Brain microvascular endothelial cell (primary cell): ENCODE results near the gene FAM227B.

Experiments used
- DNase-seq: peaks from one replicate; pipeline ENCODE4 v3.0.0-alpha.2; 2020
- H3K27ac ChIP-seq: fragments of 250-450 bp; sonication (Bioruptor Pico); 2 replicates; pipeline ENCODE4 v1.5.1; 2020; ENCODE audit warnings: mild to moderate bottlenecking, moderate library complexity
- H3K27me3 ChIP-seq: fragments of 250-450 bp; sonication (Bioruptor Pico); replicated peaks from 2 replicates; pipeline ENCODE4 v1.5.1; 2020; ENCODE audit warnings: mild to moderate bottlenecking
- H3K36me3 ChIP-seq: fragments of 250-450 bp; sonication (Bioruptor Pico); replicated peaks from 2 replicates; pipeline ENCODE4 v1.5.1; 2020; ENCODE audit warnings: mild to moderate bottlenecking
- H3K4me3 ChIP-seq: 2 replicates; pipeline ENCODE4 v1.5.1; 2011; ENCODE audit warnings: low read depth, mild to moderate bottlenecking, control low read depth, low read length, moderate library complexity
- in situ Hi-C: cut with HindIII; loops from 2 replicates; pipeline ENCODE4 v1.10.0; 2017; ENCODE audit warnings: low sequenced_read_pairs, low pct_ligation_motif_present
- TF ChIP-seq, protein P1 (sequence below): IDR thresholded peaks from 2 replicates; pipeline ENCODE4 v1.5.1; 2011; ENCODE audit warnings: low read depth, mild to moderate bottlenecking, moderate library complexity, low read length, control low read depth, inconsistent platforms; ENCODE audit errors: missing control alignments

FAM227B gene

DNA sequence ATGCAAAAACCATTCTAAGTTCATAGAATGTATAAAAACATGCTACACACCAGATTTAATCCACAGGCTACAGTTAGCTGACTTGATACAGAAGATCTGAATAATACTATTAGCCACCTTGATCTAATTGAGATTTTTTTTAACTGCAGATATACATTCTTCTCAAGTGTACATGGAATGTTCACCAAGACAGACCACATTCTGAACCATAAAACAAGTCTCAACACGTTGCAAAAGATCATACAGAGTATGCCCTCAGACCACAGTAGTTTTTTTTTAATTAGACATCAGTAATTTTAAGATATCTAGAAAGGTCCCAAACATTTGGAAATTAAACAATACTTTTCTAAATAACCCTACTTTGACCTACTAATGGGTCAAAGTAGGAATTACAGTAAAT, 114.3 kb downstream of the FAM227B start:
- TF ChIP-seq, protein P1, sequence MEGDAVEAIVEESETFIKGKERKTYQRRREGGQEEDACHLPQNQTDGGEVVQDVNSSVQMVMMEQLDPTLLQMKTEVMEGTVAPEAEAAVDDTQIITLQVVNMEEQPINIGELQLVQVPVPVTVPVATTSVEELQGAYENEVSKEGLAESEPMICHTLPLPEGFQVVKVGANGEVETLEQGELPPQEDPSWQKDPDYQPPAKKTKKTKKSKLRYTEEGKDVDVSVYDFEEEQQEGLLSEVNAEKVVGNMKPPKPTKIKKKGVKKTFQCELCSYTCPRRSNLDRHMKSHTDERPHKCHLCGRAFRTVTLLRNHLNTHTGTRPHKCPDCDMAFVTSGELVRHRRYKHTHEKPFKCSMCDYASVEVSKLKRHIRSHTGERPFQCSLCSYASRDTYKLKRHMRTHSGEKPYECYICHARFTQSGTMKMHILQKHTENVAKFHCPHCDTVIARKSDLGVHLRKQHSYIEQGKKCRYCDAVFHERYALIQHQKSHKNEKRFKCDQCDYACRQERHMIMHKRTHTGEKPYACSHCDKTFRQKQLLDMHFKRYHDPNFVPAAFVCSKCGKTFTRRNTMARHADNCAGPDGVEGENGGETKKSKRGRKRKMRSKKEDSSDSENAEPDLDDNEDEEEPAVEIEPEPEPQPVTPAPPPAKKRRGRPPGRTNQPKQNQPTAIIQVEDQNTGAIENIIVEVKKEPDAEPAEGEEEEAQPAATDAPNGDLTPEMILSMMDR, result no peak
- no peak for DNase-seq

DNA sequence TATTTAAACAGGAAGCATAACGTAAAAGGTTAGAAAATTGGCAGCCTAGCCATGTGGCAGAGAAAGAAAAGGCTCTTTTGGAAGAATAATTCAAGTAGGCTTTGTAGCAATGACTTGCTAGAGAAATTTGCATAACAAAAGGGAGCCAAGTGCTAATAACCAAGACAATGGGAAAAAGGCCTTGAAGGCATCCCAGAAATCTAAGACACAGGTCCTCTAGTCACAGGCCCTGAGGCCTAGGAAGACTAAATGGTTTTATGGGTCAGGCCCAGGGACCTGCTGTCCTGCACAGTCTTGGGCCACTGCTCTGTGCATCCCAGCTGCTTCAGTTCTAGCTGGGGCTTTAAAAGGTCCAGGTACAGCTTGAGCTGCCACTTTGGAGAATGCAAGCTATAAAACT, 119.0 kb downstream of the FAM227B start:
- Histone ChIP-seq H3K27ac (no peak overlapping the region), H3K36me3 (no peaks in the 10 kb centered on the region), H3K4me3 (no peak overlapping the region), H3K27me3 (no peaks in the 10 kb centered on the region)
- in situ Hi-C loops, result no loop called here
- no peak for DNase-seq
- TF ChIP-seq, protein P1, result no peak

More for the DNA sequence above, 114.3 kb downstream of the FAM227B start:
- in situ Hi-C loops, result no loop called here
- no peaks in the 10 kb centered on the region for H3K27me3 ChIP-seq
- H3K4me3 ChIP-seq, result no peak overlapping the region
- no peaks in the 10 kb centered on the region for H3K36me3 ChIP-seq
- no peak overlapping the region for H3K27ac ChIP-seq

DNA sequence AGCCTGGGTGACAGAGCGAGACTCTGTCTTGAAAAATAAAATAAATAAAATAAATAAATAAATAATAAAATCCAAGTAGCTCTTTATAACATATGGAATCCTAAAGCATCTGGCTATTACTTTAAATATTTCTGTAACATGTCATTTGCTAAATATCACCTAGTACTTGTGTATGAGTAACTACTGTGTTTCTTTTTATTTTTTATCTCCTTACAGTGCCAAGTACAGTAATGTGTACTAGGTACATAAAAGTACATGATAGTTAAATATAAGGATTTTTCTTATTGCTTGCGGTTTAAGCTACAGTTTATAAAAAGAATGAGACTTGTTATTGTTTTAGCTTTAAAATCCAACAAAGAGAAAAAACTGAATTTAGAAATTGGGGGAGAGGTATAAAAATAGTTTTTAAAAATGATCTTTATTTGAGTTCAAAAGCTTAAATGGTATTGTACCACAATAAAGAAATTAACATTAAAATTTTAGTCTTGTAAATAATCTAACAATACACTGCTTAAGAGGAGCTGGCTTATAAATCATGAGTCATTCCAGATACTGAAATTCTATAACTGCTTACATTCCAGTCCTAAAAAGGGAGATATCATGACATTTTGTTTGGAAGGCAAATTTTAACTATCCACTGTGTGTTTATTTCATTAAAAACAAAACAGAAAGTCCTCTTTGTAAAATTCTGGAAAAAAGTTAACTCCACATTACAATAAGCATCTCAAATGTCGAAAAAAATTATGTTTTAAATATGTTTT, 124.4 kb downstream of the FAM227B start:
- no peak overlapping the region for H3K4me3 ChIP-seq
- DNase-seq, result no peak
- in situ Hi-C loops, result no loop called here
- no peaks in the 10 kb centered on the region for H3K36me3 ChIP-seq
- H3K27me3 ChIP-seq, result no peaks in the 10 kb centered on the region
- TF ChIP-seq, protein P1, result no peak
- H3K27ac ChIP-seq, result peak overlapping the region; percentile 30

DNA sequence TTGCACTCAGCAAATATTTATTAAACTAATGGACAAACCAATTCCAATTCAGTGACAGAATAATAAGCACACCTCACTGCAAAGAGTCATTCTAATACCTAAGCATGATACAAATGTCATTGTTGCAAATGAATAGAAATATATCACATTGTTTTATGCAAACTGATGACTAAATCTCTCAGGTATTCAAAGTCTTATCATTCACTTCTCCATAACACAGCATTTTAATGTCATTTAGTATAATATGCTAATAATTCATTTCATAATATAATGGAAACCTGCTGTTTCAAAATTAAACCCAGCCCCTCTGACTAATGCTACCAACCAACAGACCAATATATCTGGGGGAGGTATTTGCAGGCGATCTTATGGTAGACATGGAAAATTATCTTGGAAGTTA, 125.8 kb downstream of the FAM227B start:
- TF ChIP-seq, protein P1, result no peak
- H3K4me3 ChIP-seq, result no peak overlapping the region
- H3K27ac ChIP-seq, result no peak overlapping the region
- no peaks in the 10 kb centered on the region for H3K27me3 ChIP-seq
- in situ Hi-C loops, result no loop called here
- H3K36me3 ChIP-seq, result no peaks in the 10 kb centered on the region
- DNase-seq, result no peak

DNA sequence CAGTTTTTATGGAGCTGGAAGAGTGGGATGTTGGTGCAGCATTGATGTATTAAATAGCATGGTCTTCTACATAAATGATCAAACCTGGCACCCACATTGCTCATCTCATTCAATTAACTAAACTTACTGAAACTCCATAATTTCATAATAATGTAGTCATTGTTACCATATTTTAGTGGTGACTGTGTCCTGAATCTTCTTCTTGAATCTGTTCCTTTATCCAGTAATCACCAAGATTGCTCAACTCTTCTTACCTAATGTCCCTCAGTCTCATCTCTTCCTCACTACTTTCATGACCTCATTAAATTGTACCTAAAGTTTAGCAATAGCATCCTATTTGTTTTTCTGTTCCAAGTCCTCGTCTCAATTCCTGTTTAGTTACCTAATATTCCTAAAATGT, 127.8 kb downstream of the FAM227B start:
- no peaks in the 10 kb centered on the region for H3K36me3 ChIP-seq
- no peaks in the 10 kb centered on the region for H3K27me3 ChIP-seq
- DNase-seq, result no peak
- no peak overlapping the region for H3K4me3 ChIP-seq
- H3K27ac ChIP-seq, result no peak overlapping the region
- TF ChIP-seq, protein P1, result no peak
- in situ Hi-C loops, result no loop called here

DNA sequence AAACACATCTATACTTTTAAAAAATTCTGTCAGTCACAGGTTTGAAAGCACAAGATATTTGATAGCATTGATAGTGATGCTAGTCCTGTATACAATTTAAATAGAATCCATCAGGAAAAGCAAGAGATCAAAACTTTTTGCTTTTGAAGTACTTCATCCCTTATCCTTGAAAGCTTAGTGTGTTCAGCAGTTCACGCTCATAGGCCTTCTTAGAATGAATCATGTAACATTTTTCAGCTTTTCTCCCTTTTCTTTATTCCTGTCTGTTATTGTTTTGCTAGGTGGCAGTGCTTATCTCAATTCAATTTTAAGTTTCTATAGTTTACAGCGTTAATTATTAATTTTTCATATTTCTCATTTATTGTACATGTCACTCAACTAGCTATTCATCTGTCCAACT, 128.5 kb downstream of the FAM227B start:
- Histone ChIP-seq H3K27ac (no peak overlapping the region), H3K27me3 (no peaks in the 10 kb centered on the region), H3K36me3 (no peaks in the 10 kb centered on the region), H3K4me3 (no peak overlapping the region)
- TF ChIP-seq, protein P1, result no peak
- DNase-seq, result no peak
- in situ Hi-C loops, result no loop called here
